NCI-H187 (cell line): ENCODE measurements around the gene PLA2G15.

Source experiments
- DNase-seq, 2 experiments: peaks; one replicate each; lab custom pipeline; 2025; lab: John Stamatoyannopoulos, UW

PLA2G15 gene

DNA sequence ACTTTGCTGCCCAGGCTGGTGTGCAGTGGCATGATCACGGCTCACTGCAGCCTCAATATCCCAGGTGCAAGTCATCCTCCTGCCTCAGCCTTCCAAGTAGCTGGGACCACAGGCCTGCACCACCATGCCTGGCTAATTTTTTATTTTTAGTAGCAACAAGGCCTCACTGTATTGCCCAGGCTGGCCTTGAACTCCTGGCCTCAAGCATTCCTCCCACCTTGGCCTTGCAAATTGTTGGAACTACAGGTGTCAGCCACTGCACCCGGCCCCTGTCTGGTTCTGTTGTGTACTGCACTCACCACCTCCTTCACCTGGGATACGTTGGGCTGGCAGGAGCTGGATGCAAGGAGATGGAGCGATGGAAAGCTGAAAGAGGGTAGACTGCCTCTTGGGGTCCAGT is 8.5 kb downstream of the PLA2G15 start:
- DNase-seq: no peak

- DNase-seq: no peak
These were observed 10.5 kb downstream of the PLA2G15 start for GRCh38 chr16:68255712-68256111.

DNA sequence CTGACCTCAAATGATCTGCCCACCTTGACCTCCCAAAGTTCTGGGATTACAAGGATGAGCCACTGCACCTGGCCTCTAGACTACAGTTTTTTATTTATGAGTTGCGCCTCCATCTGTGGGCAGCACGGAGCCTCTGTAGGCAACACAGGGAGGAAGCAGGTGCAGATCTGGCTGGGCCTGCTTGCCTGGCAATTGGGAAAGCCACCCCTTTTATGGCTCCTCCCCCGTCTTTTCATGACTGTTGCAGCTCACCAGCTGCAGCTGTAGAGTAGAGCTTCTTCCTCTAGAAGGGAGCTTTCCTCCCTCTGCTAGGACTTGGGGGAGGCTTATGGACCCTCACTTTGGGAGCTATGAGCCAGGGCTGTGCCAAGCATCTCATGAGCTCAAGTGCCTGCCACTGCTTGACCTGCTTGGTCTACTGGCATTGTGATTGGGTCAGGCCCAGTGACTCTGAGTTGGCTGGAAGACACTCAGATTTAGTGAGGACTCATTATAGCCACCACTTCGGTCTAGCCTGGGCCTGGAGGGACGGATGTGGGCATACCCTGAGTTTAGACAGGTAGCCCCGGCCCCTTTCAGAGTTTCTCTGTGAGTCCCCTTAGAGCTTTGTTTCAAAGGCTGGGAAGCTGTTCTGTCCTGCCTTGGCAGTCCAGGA is 12.2 kb downstream of the PLA2G15 start:
- DNase-seq: no peak

GRCh38 chr16:68257906-68258800 is 13.0 kb downstream of the PLA2G15 start:
- DNase-seq: no peak

DNA sequence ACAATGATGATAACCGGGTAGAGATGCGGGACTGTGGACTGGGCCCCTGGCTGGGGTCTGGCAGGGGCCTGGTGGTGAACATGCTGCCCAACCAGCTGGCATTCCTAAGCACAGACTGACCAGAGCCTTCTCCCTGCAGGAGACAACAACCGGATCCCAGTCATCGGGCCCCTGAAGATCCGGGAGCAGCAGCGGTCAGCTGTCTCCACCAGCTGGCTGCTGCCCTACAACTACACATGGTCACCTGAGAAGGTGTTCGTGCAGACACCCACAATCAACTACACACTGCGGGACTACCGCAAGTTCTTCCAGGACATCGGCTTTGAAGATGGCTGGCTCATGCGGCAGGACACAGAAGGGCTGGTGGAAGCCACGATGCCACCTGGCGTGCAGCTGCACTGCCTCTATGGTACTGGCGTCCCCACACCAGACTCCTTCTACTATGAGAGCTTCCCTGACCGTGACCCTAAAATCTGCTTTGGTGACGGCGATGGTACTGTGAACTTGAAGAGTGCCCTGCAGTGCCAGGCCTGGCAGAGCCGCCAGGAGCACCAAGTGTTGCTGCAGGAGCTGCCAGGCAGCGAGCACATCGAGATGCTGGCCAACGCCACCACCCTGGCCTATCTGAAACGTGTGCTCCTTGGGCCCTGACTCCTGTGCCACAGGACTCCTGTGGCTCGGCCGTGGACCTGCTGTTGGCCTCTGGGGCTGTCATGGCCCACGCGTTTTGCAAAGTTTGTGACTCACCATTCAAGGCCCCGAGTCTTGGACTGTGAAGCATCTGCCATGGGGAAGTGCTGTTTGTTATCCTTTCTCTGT is 14.0 kb downstream of the PLA2G15 start:
- no peak for DNase-seq

- DNase-seq: no peak
These were observed 18.5 kb downstream of the PLA2G15 start for GRCh38 chr16:68263559-68264127.

GRCh38 chr16:68264128-68265077 is 19.2 kb downstream of the PLA2G15 start, which contains the start of gene SLC7A6:
Gene SLC7A6, plus strand, starts transcription at chr16:68264526. Its CDS starts 10,201 bp downstream, at chr16:68274727.
- DNase-seq: no peak

DNA sequence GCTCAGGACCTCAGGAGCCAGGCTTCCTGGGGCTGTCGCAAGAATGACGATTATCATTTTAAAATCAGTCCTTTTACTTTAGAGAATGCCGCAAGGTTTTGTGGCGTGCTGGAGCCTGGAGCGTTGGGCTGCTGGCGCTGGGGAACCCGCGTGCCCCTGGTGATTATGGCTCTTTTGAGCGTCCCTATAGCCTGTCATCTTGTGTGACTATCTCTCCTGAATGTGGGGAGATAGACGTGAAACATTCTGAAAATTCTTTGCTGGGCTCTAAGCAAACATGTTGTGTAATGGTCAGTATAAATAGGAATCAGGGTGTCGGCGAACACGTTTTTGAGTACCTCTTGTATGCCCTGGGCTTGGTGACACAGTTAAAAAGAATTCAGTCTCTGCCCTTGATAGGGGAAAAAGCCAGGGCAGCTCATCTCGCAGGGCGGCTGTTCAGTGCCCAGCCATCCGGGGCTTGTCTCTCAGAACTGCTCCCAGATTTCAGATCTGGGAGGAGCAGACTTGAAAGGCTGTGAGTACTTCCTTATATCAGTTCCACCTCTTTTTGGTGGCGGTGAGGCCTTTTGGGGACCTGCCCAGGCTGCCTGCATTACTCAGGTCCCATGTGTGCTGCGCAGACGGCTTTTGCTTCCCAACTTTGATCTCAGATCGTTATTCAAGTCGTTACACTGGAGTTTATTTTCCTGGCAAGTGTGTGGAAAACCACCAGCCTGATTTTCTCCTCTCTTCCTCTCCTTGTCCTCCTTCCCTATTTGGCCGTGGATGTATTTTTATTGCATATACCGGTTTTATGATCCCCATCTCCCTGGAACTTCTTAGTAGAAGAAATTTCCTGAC is 20.1 kb downstream of the PLA2G15 start:
- DNase-seq: no peak

- DNase-seq: peak; percentile 48 to 66
These were observed 22.6 kb downstream of the PLA2G15 start for GRCh38 chr16:68267612-68268405.

GRCh38 chr16:68269793-68270192 is 24.6 kb downstream of the PLA2G15 start:
- DNase-seq: no peak

DNA sequence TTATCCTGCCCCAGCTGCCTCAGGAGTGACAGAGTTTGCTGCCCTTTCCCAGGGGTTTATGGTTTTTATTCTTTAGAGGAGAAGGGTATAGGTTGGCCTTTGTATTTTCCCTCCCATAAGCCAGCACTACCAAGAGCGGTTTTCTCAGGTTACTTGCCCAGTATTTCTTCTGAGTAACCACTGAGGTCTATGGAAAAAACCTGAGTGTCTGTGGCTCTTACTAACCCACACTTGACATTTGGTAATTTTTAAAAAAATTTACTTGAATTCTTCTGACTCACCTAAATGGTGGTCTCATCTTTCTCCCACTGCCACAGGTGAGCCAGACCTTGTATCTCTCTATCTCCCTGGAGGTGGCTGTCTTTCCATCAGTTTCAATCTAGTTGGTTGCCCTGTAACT is 25.2 kb downstream of the PLA2G15 start:
- DNase-seq: no peak

DNA sequence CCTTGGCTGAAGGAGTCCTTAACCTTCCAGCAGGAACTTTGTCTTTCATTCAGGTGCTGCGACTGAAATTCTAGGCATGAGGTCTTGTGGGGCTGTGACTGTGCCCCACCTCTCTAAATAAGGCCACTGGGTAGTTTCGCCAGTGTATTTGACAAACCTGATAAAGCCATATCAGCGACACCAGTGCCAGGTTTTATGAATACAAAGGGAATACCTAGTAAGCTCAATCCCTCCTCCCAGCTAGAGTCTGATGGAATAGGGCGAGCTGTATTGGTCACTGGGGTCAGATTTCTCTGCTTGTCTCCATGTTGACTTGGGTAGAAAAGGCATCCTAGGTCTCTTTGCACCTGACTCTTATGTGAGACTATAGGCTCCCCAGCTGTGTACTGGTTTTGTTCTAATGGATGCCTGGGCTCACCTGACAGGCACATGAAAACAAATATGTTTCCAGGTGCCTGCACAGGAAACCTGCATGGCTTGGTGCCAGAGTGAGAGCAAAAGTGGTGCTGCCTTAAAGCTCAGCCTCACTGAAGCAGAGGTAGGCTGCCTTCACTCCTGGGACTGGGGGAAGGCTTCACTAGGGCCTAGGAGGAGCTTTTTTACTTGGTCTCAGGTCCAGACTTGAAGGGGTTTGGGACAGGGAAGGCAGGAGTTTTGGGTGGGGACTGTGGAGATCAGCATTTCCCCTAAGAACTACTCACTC is 27.5 kb downstream of the PLA2G15 start:
- no peak for DNase-seq

DNA sequence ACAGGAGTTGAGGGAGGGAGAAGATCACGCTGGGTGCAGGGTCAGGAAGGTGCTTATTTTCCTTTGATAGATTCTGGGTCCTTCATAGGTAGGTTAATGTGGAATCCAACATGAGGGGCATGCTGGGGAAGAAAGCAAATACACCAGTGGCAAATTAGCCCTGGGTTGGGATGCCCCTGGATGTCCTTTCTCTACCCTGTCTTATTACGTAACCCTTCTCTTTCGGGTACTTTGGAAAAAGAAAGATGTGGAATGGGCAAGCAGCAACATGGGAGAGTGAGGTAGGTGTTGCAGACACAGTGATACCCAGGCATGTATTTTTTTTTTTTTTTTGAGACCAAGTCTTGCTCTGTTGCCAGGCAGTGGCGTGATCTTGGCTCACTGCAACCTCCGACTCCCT is 28.3 kb downstream of the PLA2G15 start:
- no peak for DNase-seq

DNA sequence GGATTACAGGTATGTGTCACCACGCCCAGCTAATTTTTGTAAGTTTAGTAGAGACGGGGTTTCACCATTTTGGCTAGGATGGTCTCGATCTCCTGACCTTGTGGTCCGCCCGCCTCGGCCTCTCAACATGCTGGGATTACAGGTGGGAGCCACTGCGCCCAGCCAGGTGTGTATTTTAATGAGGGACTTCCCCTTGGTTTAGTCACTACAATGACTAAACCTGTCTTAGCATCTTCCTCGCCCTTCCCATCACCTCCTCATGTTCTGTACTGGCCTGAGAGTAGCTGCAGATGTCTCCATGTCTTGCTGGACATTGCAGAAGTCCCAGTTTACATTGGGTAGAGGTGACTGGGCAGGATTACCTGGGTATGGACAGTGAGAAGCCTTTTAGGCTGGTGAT is 28.7 kb downstream of the PLA2G15 start:
- no peak for DNase-seq

DNA sequence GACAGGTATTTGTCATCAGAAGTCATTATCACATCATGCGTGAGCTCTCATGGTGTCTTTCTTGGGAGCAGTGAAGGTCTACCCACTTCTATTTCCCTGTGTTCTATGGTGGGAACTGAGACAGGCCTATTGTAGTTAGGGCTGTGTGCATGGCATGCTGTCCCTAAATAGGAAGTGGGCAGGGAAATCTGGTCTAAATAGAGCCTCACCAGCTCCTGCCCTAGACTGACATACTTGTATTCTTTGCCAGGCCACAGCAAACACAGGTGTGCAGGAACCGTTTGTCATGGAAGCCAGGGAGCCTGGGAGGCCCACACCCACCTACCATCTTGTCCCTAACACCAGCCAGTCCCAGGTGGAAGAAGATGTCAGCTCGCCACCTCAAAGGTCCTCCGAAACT is 29.3 kb downstream of the PLA2G15 start:
- DNase-seq: no peak

- DNase-seq: peak; percentile 25 to 38
These were observed 30.5 kb downstream of the PLA2G15 start for GRCh38 chr16:68275611-68276191.

DNA sequence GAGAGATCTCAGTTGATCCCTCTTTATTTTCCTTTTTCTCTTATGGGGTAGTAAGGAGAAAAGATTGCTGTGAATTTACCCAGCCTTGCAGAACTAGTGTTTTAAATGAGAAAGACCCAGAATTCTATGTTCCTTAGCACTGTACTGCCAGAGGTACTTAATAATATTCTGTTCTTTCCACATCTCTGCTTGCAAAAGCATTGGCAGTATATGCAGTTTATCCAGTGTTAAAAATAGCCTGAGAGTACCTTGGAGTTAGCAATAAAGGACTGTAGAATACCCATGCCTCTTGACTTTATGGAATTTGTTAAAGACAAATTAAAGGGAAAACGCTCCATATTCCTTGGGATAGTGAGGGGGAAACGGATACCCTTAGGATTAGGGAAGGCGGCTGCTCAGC is 31.1 kb downstream of the PLA2G15 start:
- DNase-seq: no peak
